ENCODE results near the gene COPE. TPM values are rescaled to one million over a fixed set of nuclear protein-coding genes. Genes with fewer than 3 reads are reported as not detected.
"Not testable (repeated sequence)": the region's sequence is repeated elsewhere in the genome, so short reads cannot be mapped to it uniquely, and the experiment has no call there.

The COPE gene
- total RNA-seq, 2 donors from 2014 or later: 134 to 266 TPM

DNA sequence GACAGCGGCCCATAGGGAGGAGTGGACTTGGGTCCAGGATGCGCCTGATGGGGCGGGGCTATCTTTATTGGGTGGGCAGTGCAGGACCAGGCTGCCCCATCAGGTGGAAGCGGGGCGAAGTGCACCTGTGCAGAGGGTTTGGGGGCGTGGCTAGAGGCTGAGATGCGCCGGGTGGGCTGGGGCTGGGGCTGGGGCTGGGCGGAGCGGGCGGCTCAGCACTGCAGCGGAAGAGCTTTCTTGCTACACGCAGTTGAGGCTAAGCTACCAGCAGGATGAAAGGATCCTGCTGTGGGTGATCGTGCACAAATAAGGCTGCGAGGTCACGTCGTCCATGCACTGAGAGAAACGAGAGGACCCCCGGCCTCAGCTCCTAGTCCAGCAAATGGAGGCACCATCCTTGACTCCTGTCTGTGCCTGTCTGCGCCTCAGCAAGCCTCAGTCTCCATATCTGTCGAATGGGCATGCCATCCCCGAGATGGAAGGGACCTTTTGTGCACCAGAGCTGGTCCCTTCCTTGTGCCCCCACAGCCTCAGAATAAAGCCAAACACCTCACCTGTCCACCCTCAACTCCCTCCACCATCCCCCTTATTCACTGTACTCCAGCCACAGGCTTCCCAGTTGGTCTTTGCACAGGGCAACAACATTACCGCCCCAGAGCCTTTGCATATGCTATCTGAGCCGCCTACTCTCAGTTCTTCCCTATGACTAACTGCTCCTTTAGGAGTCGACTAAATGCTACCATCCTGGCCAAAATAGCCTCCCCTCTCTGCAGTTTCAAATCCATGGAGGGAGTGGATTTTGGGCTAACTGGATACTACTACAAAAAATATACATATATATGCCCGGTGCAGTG, 42.8 kb upstream of the COPE start:
- Histone ChIP-seq H3K4me1 (ENCODE audit: control insufficient read depth in 1 of 2, low read depth in 2 of 2) (no peaks in the 10 kb centered on the region), H3K4me3 (no peak overlapping the region), H3K9me3 (no peaks in the 10 kb centered on the region), H3K27ac (no peak overlapping the region), H3K36me3 (no peaks in the 10 kb centered on the region), H3K27me3 (replicated peaks; ENCODE audit: insufficient read depth) (no peaks in the 10 kb centered on the region)
- ATAC-seq (ENCODE audit: insufficient number of reproducible peaks, low FRiP score, low read depth) (no peak), DNase-seq (ENCODE audit: low spot score) (no peak)
- no peak for TF ChIP-seq CTCF (IDR thresholded peaks at IDR 0.05)

DNA sequence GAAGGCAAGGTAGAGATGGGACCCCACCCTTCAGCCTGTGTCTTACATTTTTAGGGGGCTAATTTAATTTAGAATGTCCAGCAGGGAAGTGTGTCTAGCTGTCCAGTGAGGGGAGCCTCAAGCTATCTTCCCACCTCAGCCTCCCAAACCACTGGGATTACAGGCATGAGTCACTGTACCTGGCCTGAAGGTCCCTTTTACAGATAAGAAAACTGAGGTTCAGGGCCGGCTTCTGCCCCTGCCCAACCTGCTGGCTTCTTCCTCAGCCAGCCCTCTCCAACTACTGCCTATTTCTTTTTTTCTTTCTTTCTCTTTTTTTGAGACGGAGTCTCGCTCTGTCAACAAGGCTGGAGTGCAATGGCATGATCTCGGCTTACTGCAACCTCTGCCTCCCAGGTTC, 41.2 kb upstream of the COPE start:
- Histone ChIP-seq H3K4me1 (ENCODE audit: control insufficient read depth in 1 of 2, low read depth in 2 of 2) (no peaks in the 10 kb centered on the region), H3K9me3 (no peaks in the 10 kb centered on the region), H3K4me3 (no peak overlapping the region), H3K36me3 (no peaks in the 10 kb centered on the region), H3K27ac (no peak overlapping the region), H3K27me3 (replicated peaks; ENCODE audit: insufficient read depth) (no peaks in the 10 kb centered on the region)
- TF ChIP-seq CTCF (IDR thresholded peaks at IDR 0.05): no peak
- ATAC-seq (ENCODE audit: insufficient number of reproducible peaks, low FRiP score, low read depth): no peak
- DNase-seq (ENCODE audit: low spot score): no peak

DNA sequence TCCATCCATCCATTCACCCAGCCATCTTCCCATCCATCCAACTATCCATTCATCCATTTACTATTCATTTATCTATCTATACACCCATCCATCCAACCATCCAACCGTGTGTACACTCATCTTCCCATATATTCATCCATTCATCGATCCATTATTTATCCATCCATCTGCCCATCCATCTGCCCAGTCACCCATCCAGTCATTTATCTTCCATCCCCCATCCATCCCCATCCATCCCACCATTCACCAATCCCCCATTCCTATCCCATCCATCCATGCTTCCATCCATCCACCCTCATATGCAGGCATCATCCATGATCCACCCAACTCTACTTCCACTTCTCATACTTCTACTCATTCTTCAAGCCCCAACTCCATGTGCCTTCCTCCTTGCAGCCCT, 35.9 kb upstream of the COPE start:
- no peak overlapping the region for H3K4me3 ChIP-seq
- TF ChIP-seq CTCF (IDR thresholded peaks at IDR 0.05): no peak
- no peaks in the 10 kb centered on the region for H3K36me3 ChIP-seq
- no peaks in the 10 kb centered on the region for H3K27me3 ChIP-seq (replicated peaks; ENCODE audit: insufficient read depth)
- H3K4me1 ChIP-seq (ENCODE audit: control insufficient read depth in 1 of 2, low read depth in 2 of 2): no peaks in the 10 kb centered on the region
- no peak overlapping the region for H3K27ac ChIP-seq
- no peak for DNase-seq (ENCODE audit: low spot score)
- ATAC-seq (ENCODE audit: insufficient number of reproducible peaks, low FRiP score, low read depth): no peak
- H3K9me3 ChIP-seq: no peaks in the 10 kb centered on the region

DNA sequence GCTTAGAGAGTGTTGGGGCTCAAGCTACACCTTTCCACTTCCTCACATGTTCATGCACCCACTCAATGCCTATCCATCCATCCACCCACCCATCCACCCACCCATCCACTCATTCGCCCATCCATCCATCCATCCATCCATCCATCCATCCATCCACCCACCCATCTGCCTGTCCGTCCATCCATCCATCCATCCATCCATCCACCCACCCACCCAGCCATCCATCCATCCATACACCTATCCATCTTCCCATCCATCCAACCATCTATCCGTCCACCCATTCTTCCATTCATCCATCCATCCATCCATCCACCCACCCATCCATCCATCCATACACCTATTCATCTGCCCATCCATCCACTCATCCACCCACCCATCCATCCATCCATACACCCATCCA, 34.9 kb upstream of the COPE start:
- H3K9me3 ChIP-seq: no peaks in the 10 kb centered on the region
- ATAC-seq (ENCODE audit: insufficient number of reproducible peaks, low FRiP score, low read depth): no peak
- H3K4me3 ChIP-seq: no peak overlapping the region
- no peaks in the 10 kb centered on the region for H3K27me3 ChIP-seq (replicated peaks; ENCODE audit: insufficient read depth)
- H3K4me1 ChIP-seq (ENCODE audit: control insufficient read depth in 1 of 2, low read depth in 2 of 2): no peaks in the 10 kb centered on the region
- no peak overlapping the region for H3K27ac ChIP-seq
- no peak for DNase-seq (ENCODE audit: low spot score)
- no peak for TF ChIP-seq CTCF (IDR thresholded peaks at IDR 0.05)
- H3K36me3 ChIP-seq: no peaks in the 10 kb centered on the region

DNA sequence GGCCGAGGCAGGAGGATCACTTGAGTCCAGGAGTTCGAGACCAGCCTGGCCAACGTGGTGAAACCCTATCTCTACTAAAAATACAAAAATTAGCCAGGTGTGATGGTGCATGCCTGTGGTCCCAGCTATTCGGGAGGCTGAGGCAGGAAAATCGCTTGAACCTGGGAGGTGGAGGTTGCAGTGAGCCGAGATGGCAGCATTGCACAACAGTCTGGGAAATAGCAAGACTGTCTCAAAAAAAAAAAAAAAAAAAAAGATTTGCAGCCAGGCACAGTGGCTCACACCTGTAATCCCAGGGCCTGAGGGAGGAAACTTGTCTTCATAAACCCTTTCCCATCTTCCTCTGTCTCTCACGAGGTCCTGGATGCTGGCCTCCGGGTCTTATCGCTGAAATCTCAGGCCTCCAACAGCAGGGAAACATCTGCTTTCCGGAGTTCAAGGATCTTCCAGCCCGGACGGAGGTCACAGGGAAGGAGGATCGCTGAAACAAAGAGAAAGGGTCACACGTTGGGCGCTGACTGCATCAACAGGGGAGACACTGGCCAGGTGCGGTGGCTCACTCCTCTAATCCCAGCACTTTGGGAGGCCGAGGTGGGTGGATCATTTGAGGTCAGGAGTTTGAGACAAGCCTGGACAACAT, 33.3 kb upstream of the COPE start:
- not testable (repeated sequence) for DNase-seq (ENCODE audit: low spot score); H3K36me3 ChIP-seq; H3K4me1 ChIP-seq (ENCODE audit: control insufficient read depth in 1 of 2, low read depth in 2 of 2); ATAC-seq (ENCODE audit: insufficient number of reproducible peaks, low FRiP score, low read depth); H3K9me3 ChIP-seq; H3K27me3 ChIP-seq (replicated peaks; ENCODE audit: insufficient read depth); H3K27ac ChIP-seq; H3K4me3 ChIP-seq

All from thoracic aorta (tissue), 2 donors.